GM19025 (cell line): ENCODE measurements around the gene PEX14.

Source experiments
- ATAC-seq: cut with Tn5 transposase; IDR thresholded peaks from one replicate; pipeline ENCODE4 v1.9.1; 2021; ENCODE audit warnings: mild to moderate bottlenecking, low read depth, moderate library complexity; ENCODE audit not compliant: unreplicated experiment

PEX14 gene

GRCh38 chr1:10613340-10613739 lies 138.6 kb downstream of the PEX14 start:
- ATAC-seq, result no peak

DNA sequence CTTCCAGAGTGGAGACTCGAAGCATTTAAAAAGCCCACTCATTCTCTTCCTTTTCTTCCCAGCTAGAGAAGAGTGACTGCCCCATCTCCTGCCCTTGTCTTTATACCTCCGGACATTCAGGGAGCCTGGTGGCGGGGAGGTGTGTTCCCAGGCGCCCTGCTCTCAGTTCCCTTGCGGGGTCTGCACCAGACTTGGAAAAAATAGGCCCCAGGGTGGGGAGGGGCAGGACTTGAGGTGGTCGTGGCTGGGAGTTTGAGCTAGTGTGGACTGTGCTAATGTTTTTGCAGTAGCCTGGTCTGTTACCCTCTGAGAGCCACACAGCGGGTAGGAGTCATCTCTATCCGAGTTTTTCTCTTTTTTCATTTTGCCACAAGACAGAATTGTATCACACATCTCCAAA lies 139.1 kb downstream of the PEX14 start:
- no peak for ATAC-seq

DNA sequence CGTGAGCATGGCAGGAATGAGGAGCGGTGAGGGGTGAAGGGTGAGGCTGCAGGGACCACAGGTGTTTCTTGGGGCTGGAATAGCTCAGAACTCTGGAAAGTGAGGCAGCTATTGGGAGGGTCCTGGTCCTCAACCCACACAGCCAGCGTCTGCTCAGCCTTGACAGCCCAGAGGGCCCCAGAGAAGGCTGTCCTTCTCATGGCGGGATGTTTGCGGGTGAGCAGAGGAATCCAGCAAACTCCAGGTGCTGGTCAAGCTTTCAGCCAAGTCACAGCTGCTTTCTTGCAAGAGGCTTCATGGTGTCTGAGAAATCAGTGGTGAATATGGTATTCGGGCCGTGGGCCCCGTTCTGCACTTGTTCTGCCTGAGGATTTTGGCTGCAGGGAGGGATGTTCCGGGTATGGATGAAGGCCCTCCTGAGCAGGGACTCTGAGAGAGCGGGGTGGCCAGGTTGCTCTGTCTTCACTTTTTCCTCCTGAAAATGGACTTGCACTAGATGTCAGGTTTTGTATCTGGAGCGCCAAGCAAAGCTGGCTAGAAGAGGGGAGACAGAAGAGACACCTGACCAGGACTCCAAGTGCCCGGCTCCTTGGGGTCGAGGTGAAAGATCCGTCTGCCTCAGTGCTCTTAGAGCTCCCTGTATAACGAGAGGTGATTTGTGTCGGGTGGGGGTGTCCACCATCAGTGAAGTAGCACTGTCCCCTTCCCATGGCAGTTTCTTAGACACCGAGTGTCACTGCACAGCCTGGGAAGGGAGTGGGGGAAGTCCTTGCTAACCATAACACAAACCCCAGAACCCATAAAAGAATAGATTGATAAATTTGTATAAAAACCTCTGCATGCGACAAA lies 139.9 kb downstream of the PEX14 start:
- ATAC-seq, result no peak

GRCh38 chr1:10615332-10615731 lies 140.6 kb downstream of the PEX14 start:
- no peak for ATAC-seq

GRCh38 chr1:10615932-10616671 lies 141.4 kb downstream of the PEX14 start:
- no peak for ATAC-seq

GRCh38 chr1:10616696-10617095 lies 141.9 kb downstream of the PEX14 start:
- ATAC-seq, result no peak

GRCh38 chr1:10617318-10617717 lies 142.6 kb downstream of the PEX14 start:
- no peak for ATAC-seq

GRCh38 chr1:10617931-10618885 lies 143.5 kb downstream of the PEX14 start:
- ATAC-seq, result no peak

- ATAC-seq, result no peak
Measured at GRCh38 chr1:10620776-10621175, 146.0 kb downstream of the PEX14 start.

- no peak for ATAC-seq
Measured at GRCh38 chr1:10621906-10622305, 147.2 kb downstream of the PEX14 start.

GRCh38 chr1:10622910-10623685 lies 148.3 kb downstream of the PEX14 start:
- no peak for ATAC-seq

GRCh38 chr1:10623686-10624145 lies 149.0 kb downstream of the PEX14 start:
- ATAC-seq, result no peak

DNA sequence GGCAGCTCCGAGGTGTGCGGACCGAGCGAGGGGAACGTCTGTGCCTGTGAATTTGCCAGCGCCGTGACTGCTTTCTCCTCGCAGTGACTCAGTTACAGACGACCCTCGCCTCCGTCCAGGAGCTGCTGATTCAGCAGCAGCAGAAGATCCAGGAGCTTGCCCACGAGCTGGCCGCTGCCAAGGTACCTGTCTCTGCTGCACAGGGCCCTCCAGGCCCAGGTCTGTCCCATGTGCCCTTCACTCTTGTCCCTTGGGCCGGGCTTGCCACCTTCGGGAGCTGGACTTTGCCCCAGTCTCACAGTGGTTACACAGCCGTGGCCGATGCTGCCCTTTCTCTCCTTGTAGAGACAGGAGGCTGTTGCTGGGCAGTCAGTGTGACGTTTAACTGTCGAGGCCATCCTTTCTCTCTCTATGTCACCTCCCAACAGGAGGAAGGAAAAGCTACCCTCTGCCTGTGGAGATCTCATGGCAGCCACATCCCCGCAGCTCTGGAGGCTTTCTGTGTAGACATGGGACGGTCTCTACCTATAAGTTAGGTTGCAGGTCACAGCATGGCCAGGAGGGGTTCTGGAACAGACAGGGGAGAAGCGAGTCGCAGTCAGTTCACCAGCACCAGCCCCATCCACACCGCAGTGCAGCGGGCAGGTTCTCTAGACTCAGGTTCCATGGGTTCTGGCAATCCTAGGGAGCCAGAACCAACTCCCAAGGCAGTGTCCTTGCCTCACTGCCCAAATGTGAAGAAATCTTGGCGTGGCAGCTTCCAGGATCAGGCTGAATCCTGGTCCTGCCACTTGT lies 149.7 kb downstream of the PEX14 start:
- no peak for ATAC-seq

GRCh38 chr1:10625076-10625475 lies 150.3 kb downstream of the PEX14 start:
- no peak for ATAC-seq

DNA sequence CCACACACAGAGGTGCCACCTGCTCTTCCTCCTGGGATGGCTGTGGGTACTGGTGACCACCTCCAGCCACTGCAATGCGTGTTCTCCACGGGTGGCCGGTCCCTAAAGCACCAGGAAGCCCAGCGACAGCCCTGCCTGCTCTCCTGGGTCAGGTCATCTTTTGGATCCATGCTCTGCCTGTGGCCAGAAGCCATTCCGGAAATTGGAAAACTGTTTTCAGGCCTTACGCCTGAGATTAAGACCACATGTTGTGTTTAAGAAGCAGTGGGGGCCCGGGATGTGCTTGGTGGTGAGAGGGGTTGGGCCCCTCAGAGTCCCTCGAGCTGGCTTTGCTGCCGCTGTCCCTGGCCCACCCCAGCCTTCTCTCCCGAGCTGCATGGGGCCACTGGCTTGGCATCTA lies 150.8 kb downstream of the PEX14 start:
- ATAC-seq, result no peak

DNA sequence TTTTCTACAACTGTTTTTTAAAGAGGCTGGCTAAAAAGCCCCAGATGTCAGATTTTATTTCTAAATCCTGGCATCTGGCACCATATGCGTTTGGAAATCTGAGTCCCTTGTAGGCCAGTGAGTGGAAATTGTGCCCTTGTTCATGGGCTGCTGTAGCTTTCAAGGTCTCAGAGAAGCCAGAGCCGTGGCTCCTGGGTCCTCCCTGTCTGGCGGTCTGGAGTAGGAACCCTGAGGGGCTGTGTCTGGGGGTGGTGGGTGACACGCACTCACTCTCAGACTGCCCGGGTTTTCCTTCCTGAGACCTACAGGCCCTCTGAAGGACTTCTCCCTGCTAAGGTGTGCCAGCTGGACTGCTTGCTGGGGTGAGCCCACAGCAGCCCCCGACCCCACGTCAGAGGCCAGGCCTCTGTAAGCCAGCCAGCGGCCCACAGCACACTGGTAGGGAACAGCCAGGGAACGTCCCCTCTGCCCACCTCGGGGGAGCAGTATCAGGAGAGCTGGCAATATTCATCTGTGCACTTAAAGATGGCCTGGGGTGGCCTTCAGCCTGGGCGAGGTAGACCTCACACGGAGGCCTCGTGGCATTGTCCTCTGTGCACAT lies 151.5 kb downstream of the PEX14 start:
- no peak for ATAC-seq

DNA sequence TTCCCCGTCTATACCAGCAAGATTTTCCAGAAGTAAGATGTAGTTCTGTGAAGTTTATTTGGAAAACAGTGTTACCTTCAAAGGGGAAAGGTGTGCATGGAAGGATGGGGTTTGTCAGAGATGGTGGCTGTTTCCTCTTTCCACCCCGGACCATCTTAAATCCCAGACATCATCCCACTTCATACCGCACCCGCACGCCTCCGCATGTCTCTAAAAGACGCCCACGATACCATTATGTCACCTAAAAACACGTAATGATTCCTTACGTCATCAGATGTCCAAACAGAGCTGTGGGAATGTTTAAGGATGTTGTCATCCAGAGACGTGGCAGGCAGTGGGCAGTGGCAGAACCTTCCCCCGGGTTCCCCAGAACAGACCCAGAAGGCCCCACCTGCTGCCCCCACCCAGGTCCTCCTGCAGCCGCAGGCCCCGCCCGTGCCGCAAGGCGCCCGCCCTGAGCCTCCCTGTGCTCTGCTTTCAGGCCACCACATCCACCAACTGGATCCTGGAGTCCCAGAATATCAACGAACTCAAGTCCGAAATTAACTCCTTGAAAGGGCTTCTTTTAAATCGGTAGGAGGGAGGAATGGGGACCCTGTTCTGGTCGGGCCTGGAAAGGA lies 152.2 kb downstream of the PEX14 start:
- no peak for ATAC-seq

- ATAC-seq, result no peak
Measured at GRCh38 chr1:10628685-10629084, 153.9 kb downstream of the PEX14 start.
